GM03348 (cell line): ENCODE measurements around the gene GAS7.

Source experiments
- DNase-seq: peaks from one replicate; pipeline ENCODE4 v3.0.0; 2012; ENCODE audit warnings: low spot score

Gene GAS7

GRCh38 chr17:9886141-9886930 is 312.1 kb downstream of the GAS7 start:
- no peak for DNase-seq

- no peak for DNase-seq
These were observed 315.0 kb downstream of the GAS7 start for GRCh38 chr17:9883451-9883850.

GRCh38 chr17:9880582-9880999 is 317.8 kb downstream of the GAS7 start:
- DNase-seq: peak; percentile 44

- DNase-seq: peak; percentile 27
These were observed 319.4 kb downstream of the GAS7 start for GRCh38 chr17:9878786-9879525.

- DNase-seq: no peak
These were observed 320.1 kb downstream of the GAS7 start for GRCh38 chr17:9878356-9878755.

GRCh38 chr17:9875441-9875840 is 323.0 kb downstream of the GAS7 start:
- DNase-seq: peak; percentile 82

- no peak for DNase-seq
These were observed 323.7 kb downstream of the GAS7 start for GRCh38 chr17:9874722-9875121.

- DNase-seq: no peak
These were observed 325.6 kb downstream of the GAS7 start for GRCh38 chr17:9872852-9873251.

GRCh38 chr17:9868552-9868951 is 329.9 kb downstream of the GAS7 start:
- DNase-seq: no peak

GRCh38 chr17:9865586-9865985 is 332.8 kb downstream of the GAS7 start:
- DNase-seq: no peak

GRCh38 chr17:9862949-9863348 is 335.5 kb downstream of the GAS7 start:
- DNase-seq: no peak

- no peak for DNase-seq
These were observed 336.2 kb downstream of the GAS7 start for GRCh38 chr17:9862220-9862619.

- no peak for DNase-seq
These were observed 337.6 kb downstream of the GAS7 start for GRCh38 chr17:9860851-9861250.
